ENCODE data around the gene HEXB.
"Not testable (repeated sequence)": the region's sequence is repeated elsewhere in the genome, so short reads cannot be mapped to it uniquely, and the experiment has no call there.

The HEXB gene

GRCh38 chr5:74665816-74666215 lies 19.2 kb upstream of the HEXB start:
- no peak for DNase-seq (ENCODE audit: low spot score in 2 of 2)
- Mint-ChIP-seq H3K27me3 (peaks cover 11% of the 10 kb centered on the region), H3K36me3 (ENCODE audit: insufficient read depth) (peaks cover 3% of the 10 kb centered on the region), H3K4me1 (no peaks in the 10 kb centered on the region), H3K27ac (ENCODE audit: low read depth) (no peak overlapping the region), H3K4me3 (no peak overlapping the region), H3K9me3 (no peaks in the 10 kb centered on the region)
- ATAC-seq (replicated peaks; ENCODE audit: extremely low read depth, poor library complexity, severe bottlenecking): no peak

GRCh38 chr5:74667396-74667795 lies 17.6 kb upstream of the HEXB start:
- H3K9me3 Mint-ChIP-seq: no peaks in the 10 kb centered on the region
- ATAC-seq (replicated peaks; ENCODE audit: extremely low read depth, poor library complexity, severe bottlenecking) (no peak), DNase-seq (ENCODE audit: low spot score in 2 of 2) (no peak)
- H3K27ac Mint-ChIP-seq (ENCODE audit: low read depth): no peak overlapping the region
- H3K4me1 Mint-ChIP-seq: no peaks in the 10 kb centered on the region
- peaks cover 3% of the 10 kb centered on the region for H3K36me3 Mint-ChIP-seq (ENCODE audit: insufficient read depth)
- peaks cover 9% of the 10 kb centered on the region for H3K27me3 Mint-ChIP-seq
- H3K4me3 Mint-ChIP-seq: no peak overlapping the region

DNA sequence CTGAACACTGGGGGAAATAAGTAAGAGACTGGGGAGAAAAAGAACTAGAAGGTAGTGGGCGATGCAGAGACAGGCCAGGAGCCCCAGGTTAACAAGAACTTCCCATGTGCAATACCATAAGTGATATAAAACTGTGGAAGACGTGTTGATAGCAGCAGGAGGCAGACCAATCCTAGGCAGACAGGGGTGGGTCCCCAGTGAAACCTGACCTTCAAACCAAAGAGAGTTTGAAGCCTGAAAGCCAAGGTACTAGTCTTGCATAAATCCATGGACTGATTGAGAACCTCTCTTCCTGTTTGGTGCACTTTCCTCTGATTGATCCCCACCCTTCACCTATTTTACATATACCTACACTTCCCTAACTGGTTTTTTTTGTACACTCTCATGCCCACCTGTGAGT lies 15.2 kb upstream of the HEXB start:
- Mint-ChIP-seq H3K4me3 (no peak overlapping the region), H3K27me3 (peaks cover 12% of the 10 kb centered on the region), H3K36me3 (ENCODE audit: insufficient read depth) (peaks cover 3% of the 10 kb centered on the region), H3K27ac (ENCODE audit: low read depth) (no peak overlapping the region), H3K9me3 (no peaks in the 10 kb centered on the region), H3K4me1 (no peaks in the 10 kb centered on the region)
- no peak for ATAC-seq (replicated peaks; ENCODE audit: extremely low read depth, poor library complexity, severe bottlenecking)
- DNase-seq (ENCODE audit: low spot score in 2 of 2): no peak

DNA sequence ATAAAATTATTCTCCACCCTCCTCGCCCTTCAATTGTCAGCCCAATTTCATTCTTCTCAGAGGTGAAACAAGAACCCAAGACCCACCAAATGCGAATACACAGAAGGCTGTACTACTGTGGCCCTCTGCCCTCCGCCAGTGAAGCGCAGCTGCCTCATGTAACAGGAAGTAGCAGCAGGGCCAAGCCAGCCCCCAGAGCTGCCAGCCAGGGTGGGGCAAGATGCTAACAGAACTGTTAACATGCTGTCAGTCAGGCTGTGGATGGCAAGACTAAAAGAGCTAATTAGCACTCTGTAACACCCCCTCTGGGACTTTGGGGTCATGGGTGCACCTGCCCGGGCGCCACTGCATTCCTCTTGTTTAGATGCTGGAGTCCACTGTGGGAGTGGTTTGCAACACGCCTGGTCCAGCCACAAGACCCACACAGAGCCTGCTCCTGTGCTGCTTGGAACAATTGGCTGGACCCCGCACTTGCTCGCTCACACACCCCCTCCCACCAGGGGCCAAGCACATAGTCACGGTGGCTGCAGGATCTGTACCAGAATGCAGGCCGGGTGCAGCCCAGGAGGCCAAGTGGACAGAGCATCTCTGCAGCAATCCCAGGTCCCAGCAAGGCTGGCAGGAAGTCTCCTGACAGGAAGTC lies 14.5 kb upstream of the HEXB start:
- H3K27me3 Mint-ChIP-seq: peaks cover 12% of the 10 kb centered on the region
- no peaks in the 10 kb centered on the region for H3K9me3 Mint-ChIP-seq
- ATAC-seq (replicated peaks; ENCODE audit: extremely low read depth, poor library complexity, severe bottlenecking): no peak

DNA sequence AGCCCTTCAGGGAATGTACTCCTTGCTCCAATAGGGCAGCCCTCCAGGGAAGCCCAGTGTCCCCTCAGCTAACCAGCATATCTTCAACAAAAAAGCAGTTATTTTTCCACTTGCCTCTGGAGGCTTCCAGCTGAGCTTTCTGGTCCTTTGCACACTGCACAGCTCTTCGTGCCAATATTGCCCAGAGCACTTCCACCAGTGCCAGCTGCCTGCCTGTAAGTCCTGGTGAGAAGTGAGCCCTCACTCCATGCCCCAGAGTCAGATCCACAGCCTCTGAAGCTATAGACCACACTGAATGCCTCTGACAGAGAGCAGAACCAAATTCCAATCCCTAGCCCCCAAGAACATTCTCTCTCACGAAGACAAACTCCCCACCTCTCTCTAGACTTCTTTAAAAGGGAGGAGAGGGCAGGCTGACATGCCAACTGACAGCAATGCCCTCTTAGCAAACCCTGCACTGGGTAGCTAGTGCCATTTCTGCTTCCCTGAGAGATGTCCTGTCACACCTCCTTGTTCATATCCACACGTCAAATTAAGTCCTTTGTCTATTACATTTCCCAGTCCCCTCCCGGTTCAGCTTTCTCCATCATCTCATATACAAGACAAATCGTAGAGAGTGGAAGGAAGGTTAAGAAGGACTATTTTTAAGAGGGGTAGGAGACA lies 12.7 kb upstream of the HEXB start:
- peaks cover 12% of the 10 kb centered on the region for H3K27me3 Mint-ChIP-seq
- H3K27ac Mint-ChIP-seq (ENCODE audit: low read depth): no peak overlapping the region
- no peaks in the 10 kb centered on the region for H3K36me3 Mint-ChIP-seq (ENCODE audit: insufficient read depth)
- H3K9me3 Mint-ChIP-seq: no peaks in the 10 kb centered on the region
- no peak for ATAC-seq (replicated peaks; ENCODE audit: extremely low read depth, poor library complexity, severe bottlenecking)
- H3K4me3 Mint-ChIP-seq: no peak overlapping the region
- H3K4me1 Mint-ChIP-seq: no peaks in the 10 kb centered on the region
- no peak for DNase-seq (ENCODE audit: low spot score in 2 of 2)

More for the DNA sequence above, 14.5 kb upstream of the HEXB start:
- no peaks in the 10 kb centered on the region for H3K4me1 Mint-ChIP-seq
- no peak for DNase-seq (ENCODE audit: low spot score in 2 of 2)
- no peak overlapping the region for H3K4me3 Mint-ChIP-seq
- no peak overlapping the region for H3K27ac Mint-ChIP-seq (ENCODE audit: low read depth)
- H3K36me3 Mint-ChIP-seq (ENCODE audit: insufficient read depth): no peaks in the 10 kb centered on the region

GRCh38 chr5:74673011-74673790 lies 11.8 kb upstream of the HEXB start:
- no peaks in the 10 kb centered on the region for H3K4me1 Mint-ChIP-seq
- no peak for ATAC-seq (replicated peaks; ENCODE audit: extremely low read depth, poor library complexity, severe bottlenecking)
- DNase-seq (ENCODE audit: low spot score in 2 of 2): no peak

DNA sequence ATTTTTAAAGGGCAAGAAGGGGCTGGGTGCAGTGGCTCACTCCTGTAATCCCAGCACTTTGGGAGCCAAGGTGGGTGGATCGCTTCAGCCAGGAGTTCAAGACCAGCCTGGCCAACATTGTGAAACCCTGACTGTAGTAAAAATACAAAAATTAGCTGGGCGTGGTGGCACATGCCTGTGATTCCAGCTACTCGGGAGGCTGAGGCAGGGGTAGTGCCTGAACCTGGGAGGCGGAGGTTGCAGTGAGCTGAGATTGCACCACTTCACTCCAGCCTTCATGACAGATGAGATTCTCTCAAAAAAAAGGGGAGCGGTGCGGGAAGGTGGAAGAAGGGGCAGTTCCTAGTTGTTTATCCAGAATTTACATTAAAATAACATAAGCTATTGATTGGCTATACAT lies 8.6 kb upstream of the HEXB start:
- DNase-seq (ENCODE audit: low spot score in 2 of 2); H3K9me3 Mint-ChIP-seq; H3K4me1 Mint-ChIP-seq; H3K36me3 Mint-ChIP-seq (ENCODE audit: insufficient read depth); H3K27ac Mint-ChIP-seq (ENCODE audit: low read depth); H3K4me3 Mint-ChIP-seq; ATAC-seq (replicated peaks; ENCODE audit: extremely low read depth, poor library complexity, severe bottlenecking): not testable (repeated sequence)
- peaks cover 32% of the 10 kb centered on the region for H3K27me3 Mint-ChIP-seq

More at GRCh38 chr5:74673011-74673790, 11.8 kb upstream of the HEXB start:
- Mint-ChIP-seq H3K36me3 (ENCODE audit: insufficient read depth) (no peaks in the 10 kb centered on the region), H3K9me3 (no peaks in the 10 kb centered on the region), H3K27ac (ENCODE audit: low read depth) (no peak overlapping the region), H3K27me3 (peaks cover 12% of the 10 kb centered on the region), H3K4me3 (no peak overlapping the region)

DNA sequence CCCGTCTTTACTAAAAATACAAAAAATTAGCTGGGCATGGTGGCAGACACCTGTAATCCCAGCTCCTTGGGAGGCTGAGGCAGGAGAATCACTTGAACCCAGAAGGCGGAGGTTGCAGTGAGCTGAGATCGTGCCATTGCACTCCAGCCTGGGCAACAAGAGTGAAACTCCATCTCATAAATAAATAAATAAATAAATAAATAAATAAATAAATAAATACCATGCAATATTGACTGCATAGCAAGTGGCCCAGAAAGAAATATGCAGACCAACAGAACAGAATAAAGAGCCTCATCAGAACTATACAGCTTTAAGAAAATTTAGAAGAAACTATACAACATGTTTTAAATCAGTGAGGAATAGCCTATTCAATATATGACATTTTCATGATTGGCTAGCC lies 6.9 kb upstream of the HEXB start:
- not testable (repeated sequence) for ATAC-seq (replicated peaks; ENCODE audit: extremely low read depth, poor library complexity, severe bottlenecking); H3K4me3 Mint-ChIP-seq; H3K27ac Mint-ChIP-seq (ENCODE audit: low read depth); H3K36me3 Mint-ChIP-seq (ENCODE audit: insufficient read depth); H3K9me3 Mint-ChIP-seq; DNase-seq (ENCODE audit: low spot score in 2 of 2); H3K4me1 Mint-ChIP-seq
- H3K27me3 Mint-ChIP-seq: peaks cover 20% of the 10 kb centered on the region

DNA sequence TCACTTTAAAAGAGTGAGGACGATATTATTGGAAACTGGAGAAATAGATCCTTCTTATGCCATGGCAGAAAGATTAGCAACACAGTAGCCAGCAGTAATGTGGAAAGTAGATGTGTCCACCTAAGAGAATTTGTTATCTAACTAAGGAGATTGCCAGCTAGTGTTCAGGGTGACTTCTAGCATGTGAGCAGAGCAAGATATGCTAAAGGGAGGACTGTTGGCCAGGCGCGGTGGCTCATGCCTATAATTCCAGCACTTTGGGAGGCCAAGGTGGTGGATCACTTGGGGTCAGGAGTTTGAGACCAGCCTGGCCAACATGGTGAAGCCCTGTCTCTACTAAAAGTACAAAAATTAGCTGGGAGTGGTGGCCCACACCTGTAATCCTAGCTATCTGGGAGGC lies 5.7 kb upstream of the HEXB start:
- not testable (repeated sequence) for H3K4me3 Mint-ChIP-seq; H3K4me1 Mint-ChIP-seq; H3K27ac Mint-ChIP-seq (ENCODE audit: low read depth); DNase-seq (ENCODE audit: low spot score in 2 of 2); H3K9me3 Mint-ChIP-seq; ATAC-seq (replicated peaks; ENCODE audit: extremely low read depth, poor library complexity, severe bottlenecking); H3K36me3 Mint-ChIP-seq (ENCODE audit: insufficient read depth)
- peaks cover 20% of the 10 kb centered on the region for H3K27me3 Mint-ChIP-seq

DNA sequence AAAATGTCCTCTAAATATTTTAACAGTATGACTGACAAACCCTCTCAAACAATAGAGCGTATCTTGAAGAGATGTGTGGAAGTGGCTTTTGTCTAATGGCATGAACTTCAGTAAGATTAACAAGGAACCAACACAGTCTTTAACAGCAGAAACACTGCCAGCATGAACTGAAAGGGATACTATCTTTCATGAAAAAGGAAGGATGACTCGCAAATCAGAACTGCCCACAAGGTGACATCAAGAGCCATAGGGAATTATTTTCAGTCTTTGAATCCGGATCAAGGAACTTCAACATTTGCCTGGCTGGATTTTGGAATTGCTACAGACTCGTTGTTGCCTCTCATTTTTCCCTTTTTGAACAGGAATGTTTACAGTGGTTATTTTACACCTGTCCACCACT lies 5.1 kb upstream of the HEXB start:
- Mint-ChIP-seq H3K4me1 (no peaks in the 10 kb centered on the region), H3K27me3 (peaks cover 20% of the 10 kb centered on the region), H3K36me3 (ENCODE audit: insufficient read depth) (peaks cover 4% of the 10 kb centered on the region), H3K27ac (ENCODE audit: low read depth) (no peak overlapping the region), H3K9me3 (no peaks in the 10 kb centered on the region), H3K4me3 (no peak overlapping the region)
- no peak for DNase-seq (ENCODE audit: low spot score in 2 of 2)
- ATAC-seq (replicated peaks; ENCODE audit: extremely low read depth, poor library complexity, severe bottlenecking): no peak

GRCh38 chr5:74685979-74686631 lies 1.1 kb downstream of the HEXB start:
- ATAC-seq (replicated peaks; ENCODE audit: extremely low read depth, poor library complexity, severe bottlenecking) (no peak), DNase-seq (ENCODE audit: low spot score in 2 of 2) (no peak)
- Mint-ChIP-seq H3K36me3 (ENCODE audit: insufficient read depth) (peaks cover 11% of the 10 kb centered on the region), H3K27me3 (no peaks in the 10 kb centered on the region), H3K4me3 (peak overlapping the region; percentile 79), H3K27ac (ENCODE audit: low read depth) (peak overlapping the region; percentile 52), H3K4me1 (peaks cover 19% of the 10 kb centered on the region), H3K9me3 (no peaks in the 10 kb centered on the region)

GRCh38 chr5:74686962-74687751 lies 2.1 kb downstream of the HEXB start:
- Mint-ChIP-seq H3K27me3 (no peaks in the 10 kb centered on the region), H3K36me3 (ENCODE audit: insufficient read depth) (peaks cover 12% of the 10 kb centered on the region), H3K9me3 (no peaks in the 10 kb centered on the region), H3K4me1 (peaks cover 19% of the 10 kb centered on the region), H3K27ac (ENCODE audit: low read depth) (no peak overlapping the region), H3K4me3 (no peak overlapping the region)
- ATAC-seq (replicated peaks; ENCODE audit: extremely low read depth, poor library complexity, severe bottlenecking): no peak
- DNase-seq (ENCODE audit: low spot score in 2 of 2): no peak
